ENCODE results near the gene CLPTM1. TPM values are rescaled to one million over a fixed set of nuclear protein-coding genes. Genes with fewer than 3 reads are reported as not detected.

CLPTM1 gene
- total RNA-seq, 1 experiment from 2014 or later = 138 TPM

GRCh38 chr19:44957526-44957925, 2.3 kb downstream of the CLPTM1 start:
- Histone ChIP-seq H3K4me3 (ENCODE audit: low read depth, low read length, poor library complexity, severe bottlenecking) (no peak overlapping the region), H3K27me3 (replicated peaks; ENCODE audit: insufficient read depth, low read depth, low read length, poor library complexity) (no peaks in the 10 kb centered on the region), H3K9me3 (ENCODE audit: low read depth, low read length, poor library complexity, severe bottlenecking) (no peaks in the 10 kb centered on the region), H3K36me3 (ENCODE audit: insufficient read depth, low read length, poor library complexity, severe bottlenecking) (peaks cover 5% of the 10 kb centered on the region), H3K4me1 (ENCODE audit: insufficient read depth, low read length, poor library complexity, severe bottlenecking) (peaks cover 15% of the 10 kb centered on the region), H3K27ac (ENCODE audit: low read depth, low read length, poor library complexity, severe bottlenecking) (no peak overlapping the region)
- no peak for DNase-seq (ENCODE audit: low spot score)
- CTCF ChIA-PET = interaction anchor here (0.5 kb wide), 1 partner anchor 370 kb away, joined by 3 read pairs; no protein-coding TSS in a partner anchor
- BruUV-seq (replicated peaks) = no TSS peak
- intact Hi-C loops (cut with micrococcal nuclease; ENCODE audit: unreplicated experiment) = loop anchor here (10.0 kb wide), 1 partner anchor 273 kb away; no protein-coding TSS in a partner anchor
- POLR2A ChIA-PET (ENCODE audit: low non-redundant PET) = interaction anchor here (0.6 kb wide), 1 partner anchor 308 kb away, joined by 3 read pairs; no protein-coding TSS in a partner anchor
- no peak for TF ChIP-seq CTCF (conservative IDR thresholded peaks at IDR 0.05; ENCODE audit: low read depth, low read length)
- no peak for TF ChIP-seq EZH2 (IDR thresholded peaks at IDR 0.05; ENCODE audit: borderline replicate concordance, low read depth, low read length, poor library complexity, severe bottlenecking)

GRCh38 chr19:44958090-44958489, 2.9 kb downstream of the CLPTM1 start:
- Histone ChIP-seq H3K27me3 (replicated peaks; ENCODE audit: insufficient read depth, low read depth, low read length, poor library complexity) (no peaks in the 10 kb centered on the region), H3K27ac (ENCODE audit: low read depth, low read length, poor library complexity, severe bottlenecking) (no peak overlapping the region), H3K4me1 (ENCODE audit: insufficient read depth, low read length, poor library complexity, severe bottlenecking) (peaks cover 15% of the 10 kb centered on the region), H3K36me3 (ENCODE audit: insufficient read depth, low read length, poor library complexity, severe bottlenecking) (peaks cover 6% of the 10 kb centered on the region), H3K9me3 (ENCODE audit: low read depth, low read length, poor library complexity, severe bottlenecking) (no peaks in the 10 kb centered on the region), H3K4me3 (ENCODE audit: low read depth, low read length, poor library complexity, severe bottlenecking) (no peak overlapping the region)
- intact Hi-C loops (cut with micrococcal nuclease; ENCODE audit: unreplicated experiment) = loop anchor here (10.0 kb wide), 1 partner anchor 273 kb away; no protein-coding TSS in a partner anchor
- no peak for TF ChIP-seq EZH2 (IDR thresholded peaks at IDR 0.05; ENCODE audit: borderline replicate concordance, low read depth, low read length, poor library complexity, severe bottlenecking)
- TF ChIP-seq CTCF (conservative IDR thresholded peaks at IDR 0.05; ENCODE audit: low read depth, low read length) = no peak
- ChIA-PET CTCF (no interaction called here), POLR2A (ENCODE audit: low non-redundant PET) (no interaction called here)
- no peak for DNase-seq (ENCODE audit: low spot score)
- BruUV-seq (replicated peaks) = no TSS peak

GRCh38 chr19:44959691-44960090, 4.5 kb downstream of the CLPTM1 start:
- intact Hi-C loops (cut with micrococcal nuclease; ENCODE audit: unreplicated experiment) = loop anchor here (10.0 kb wide), 1 partner anchor 275 kb away; no protein-coding TSS in a partner anchor

More at GRCh38 chr19:44959691-44960090, 4.5 kb downstream of the CLPTM1 start:
- DNase-seq (ENCODE audit: low spot score) = no peak
- no TSS peak for BruUV-seq (replicated peaks)
- TF ChIP-seq CTCF (conservative IDR thresholded peaks at IDR 0.05; ENCODE audit: low read depth, low read length) (no peak), EZH2 (IDR thresholded peaks at IDR 0.05; ENCODE audit: borderline replicate concordance, low read depth, low read length, poor library complexity, severe bottlenecking) (no peak)
- Histone ChIP-seq H3K27me3 (replicated peaks; ENCODE audit: insufficient read depth, low read depth, low read length, poor library complexity) (no peaks in the 10 kb centered on the region), H3K27ac (ENCODE audit: low read depth, low read length, poor library complexity, severe bottlenecking) (no peak overlapping the region), H3K4me3 (ENCODE audit: low read depth, low read length, poor library complexity, severe bottlenecking) (no peak overlapping the region), H3K9me3 (ENCODE audit: low read depth, low read length, poor library complexity, severe bottlenecking) (no peaks in the 10 kb centered on the region), H3K4me1 (ENCODE audit: insufficient read depth, low read length, poor library complexity, severe bottlenecking) (peaks cover 9% of the 10 kb centered on the region), H3K36me3 (ENCODE audit: insufficient read depth, low read length, poor library complexity, severe bottlenecking) (peaks cover 6% of the 10 kb centered on the region)
- ChIA-PET CTCF (no interaction called here), POLR2A (ENCODE audit: low non-redundant PET) (no interaction called here)

Data from A673 (cell line).